IPS-11a (cell line): ENCODE results near the gene ZGRF1.
"Not testable (repeated sequence)": the region's sequence is repeated elsewhere in the genome, so short reads cannot be mapped to it uniquely, and the experiment has no call there.

Experiments
- H3K4me3 ChIP-seq: one replicate; pipeline ENCODE4 v1.5.1; 2013; ENCODE audit warnings: low read depth, low read length, control low read depth

ZGRF1 gene, protein sequence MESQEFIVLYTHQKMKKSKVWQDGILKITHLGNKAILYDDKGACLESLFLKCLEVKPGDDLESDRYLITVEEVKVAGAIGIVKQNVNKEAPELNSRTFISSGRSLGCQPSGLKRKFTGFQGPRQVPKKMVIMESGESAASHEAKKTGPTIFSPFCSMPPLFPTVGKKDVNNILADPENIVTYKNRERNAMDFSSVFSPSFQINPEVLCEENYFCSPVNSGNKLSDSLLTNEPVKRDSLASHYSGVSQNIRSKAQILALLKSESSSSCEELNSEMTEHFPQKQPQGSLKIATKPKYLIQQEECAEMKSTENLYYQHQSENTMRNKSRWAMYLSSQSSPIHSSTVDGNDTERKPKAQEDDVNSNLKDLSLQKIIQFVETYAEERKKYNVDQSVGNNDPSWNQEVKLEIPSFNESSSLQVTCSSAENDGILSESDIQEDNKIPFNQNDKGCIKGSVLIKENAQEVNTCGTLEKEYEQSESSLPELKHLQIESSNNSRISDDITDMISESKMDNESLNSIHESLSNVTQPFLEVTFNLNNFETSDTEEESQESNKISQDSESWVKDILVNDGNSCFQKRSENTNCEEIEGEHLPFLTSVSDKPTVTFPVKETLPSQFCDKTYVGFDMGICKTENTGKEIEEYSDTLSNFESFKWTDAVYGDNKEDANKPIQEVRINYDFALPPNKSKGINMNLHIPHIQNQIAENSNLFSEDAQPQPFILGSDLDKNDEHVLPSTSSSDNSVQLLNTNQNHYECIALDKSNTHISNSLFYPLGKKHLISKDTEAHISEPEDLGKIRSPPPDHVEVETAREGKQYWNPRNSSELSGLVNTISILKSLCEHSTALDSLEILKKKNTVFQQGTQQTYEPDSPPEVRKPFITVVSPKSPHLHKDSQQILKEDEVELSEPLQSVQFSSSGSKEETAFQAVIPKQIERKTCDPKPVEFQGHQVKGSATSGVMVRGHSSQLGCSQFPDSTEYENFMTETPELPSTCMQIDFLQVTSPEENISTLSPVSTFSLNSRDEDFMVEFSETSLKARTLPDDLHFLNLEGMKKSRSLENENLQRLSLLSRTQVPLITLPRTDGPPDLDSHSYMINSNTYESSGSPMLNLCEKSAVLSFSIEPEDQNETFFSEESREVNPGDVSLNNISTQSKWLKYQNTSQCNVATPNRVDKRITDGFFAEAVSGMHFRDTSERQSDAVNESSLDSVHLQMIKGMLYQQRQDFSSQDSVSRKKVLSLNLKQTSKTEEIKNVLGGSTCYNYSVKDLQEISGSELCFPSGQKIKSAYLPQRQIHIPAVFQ (N-terminal part only)

DNA sequence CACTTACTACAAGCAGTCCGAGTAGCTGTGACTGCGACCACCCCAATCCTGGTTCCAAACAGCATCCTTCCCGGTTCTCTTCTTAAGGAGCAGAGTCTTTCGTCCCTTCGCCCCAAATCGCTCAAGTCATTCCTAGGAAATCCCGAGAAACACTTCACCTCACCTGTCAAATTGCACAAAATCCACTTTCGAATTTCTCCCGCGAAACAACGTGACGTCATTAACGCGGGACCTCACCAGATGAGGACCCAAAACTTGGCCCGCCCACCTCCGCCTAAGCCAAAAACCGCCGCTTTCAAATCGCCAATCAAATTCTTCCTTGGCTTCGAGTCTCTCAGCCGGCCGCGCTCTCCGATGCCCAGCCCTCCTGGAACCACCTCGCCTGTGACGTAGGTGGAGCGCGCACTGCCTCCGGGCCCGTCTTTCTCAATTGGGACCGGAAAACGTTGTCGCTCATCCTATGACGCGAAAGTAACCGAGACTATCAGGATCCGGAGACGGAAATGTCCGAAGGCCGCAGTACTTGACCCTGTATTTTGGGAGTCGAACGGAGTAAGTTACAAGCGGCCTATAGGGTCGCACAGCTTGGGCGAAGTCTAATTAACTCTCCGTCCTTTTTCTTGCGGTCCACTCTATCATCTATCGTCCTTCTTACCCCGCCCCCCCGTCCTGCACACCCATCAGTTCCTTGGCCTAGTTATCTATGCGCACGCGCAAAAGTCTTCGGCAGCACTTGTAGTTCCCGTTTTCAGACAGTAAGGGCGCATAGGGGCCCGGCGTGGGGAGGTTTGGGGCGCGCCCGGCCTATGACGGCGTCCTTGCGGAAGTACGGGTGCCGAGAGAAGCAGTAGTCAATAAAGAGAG is at the start of gene ZGRF1, which contains the start of gene LARP7:
Gene ZGRF1 (minus strand): TSS at position 222 of the 864 bp plus-strand sequence. CDS start 3,733 bp downstream, outside the sequence.
Gene LARP7 (plus strand): TSS at position 456 of the 864 bp plus-strand sequence. CDS start 7,527 bp downstream, outside the sequence.
- H3K4me3 ChIP-seq = peak within 1 kb of the TSS; percentile 92

DNA sequence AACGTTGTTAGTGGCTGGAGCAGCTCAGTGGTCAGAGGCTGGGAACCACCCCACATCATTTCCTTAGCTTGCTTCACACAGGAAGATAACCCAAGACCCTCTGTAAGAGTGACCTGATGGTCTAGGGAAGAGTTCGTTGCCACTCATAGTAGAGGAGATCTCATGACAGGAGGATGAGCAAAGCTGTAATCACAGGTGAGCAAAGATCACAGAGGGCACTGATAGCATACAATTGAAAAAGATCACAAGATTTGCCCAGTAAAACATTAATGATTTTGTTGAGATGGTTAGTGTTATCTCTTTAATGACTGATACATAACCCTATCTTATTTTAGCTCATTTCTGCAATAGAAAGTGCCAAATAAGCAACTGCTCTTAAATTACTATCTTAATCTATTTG is 44.3 kb upstream of the ZGRF1 start:
- no peak overlapping the region for H3K4me3 ChIP-seq

DNA sequence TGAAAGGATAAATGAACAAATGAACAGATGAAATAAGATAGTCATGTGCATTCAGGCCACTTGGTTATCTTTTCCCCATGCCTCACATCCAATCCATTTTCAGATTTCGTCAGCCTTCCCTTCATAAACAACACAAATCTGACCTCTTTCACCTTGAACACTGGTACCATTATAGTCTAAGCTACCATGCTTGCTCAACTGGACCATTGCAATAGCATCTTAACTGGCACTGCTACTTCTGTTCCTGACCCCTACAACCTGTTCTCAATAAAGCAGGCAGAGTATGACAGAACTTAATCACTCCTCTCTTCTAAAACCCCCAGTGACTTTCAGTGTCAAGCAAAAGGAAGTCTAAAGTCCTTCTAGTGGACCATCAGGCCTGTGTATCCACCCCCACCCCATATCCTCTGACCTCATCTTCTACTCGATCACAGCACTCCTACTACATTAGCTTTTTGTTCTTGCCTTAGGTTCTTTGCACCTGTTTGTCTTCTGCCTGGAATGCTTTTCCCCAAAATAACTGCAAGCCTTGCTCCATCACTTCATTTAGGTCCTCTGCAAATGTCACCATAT is 40.9 kb upstream of the ZGRF1 start:
- no peak overlapping the region for H3K4me3 ChIP-seq

- no peak overlapping the region for H3K4me3 ChIP-seq
Measured at GRCh38 chr4:112674376-112674775, 37.7 kb upstream of the ZGRF1 start.

DNA sequence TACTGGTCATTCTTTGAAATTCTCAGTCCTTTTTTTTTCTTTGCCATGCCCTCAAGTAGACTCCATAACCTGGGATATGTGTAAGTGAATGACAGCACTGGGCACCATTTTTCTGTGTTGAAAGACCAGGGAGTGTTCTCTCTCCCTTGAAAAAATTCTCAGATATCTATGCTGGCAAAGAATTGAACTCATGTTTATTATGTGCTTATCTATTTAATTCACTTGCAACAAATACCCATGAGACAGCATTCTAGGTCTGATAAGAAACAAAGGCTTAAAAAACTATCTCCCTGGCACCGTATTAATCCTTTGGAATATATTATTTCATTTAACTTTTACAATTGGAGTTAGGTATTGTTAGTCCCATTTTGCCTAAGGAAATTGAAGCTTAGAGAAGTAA is 37.0 kb upstream of the ZGRF1 start:
- no peak overlapping the region for H3K4me3 ChIP-seq

DNA sequence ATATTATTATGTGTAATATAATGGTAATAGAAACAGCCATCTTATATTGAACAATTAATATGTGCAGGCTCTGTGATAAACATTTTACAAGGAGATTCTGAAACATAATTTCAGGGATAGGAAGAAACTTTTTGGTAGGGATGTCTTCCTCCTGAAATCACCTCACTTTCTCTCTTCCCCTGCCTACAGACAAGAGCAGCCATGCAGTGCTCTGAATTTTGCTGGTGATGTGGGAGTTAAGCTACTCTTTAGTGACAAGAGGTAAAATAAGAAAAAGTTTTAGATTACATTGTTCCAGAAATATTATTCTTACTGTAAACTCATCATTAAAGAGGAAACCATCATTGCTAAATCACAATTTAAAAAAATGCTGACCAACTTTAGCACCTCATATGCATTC is 36.4 kb upstream of the ZGRF1 start:
- no peak overlapping the region for H3K4me3 ChIP-seq

DNA sequence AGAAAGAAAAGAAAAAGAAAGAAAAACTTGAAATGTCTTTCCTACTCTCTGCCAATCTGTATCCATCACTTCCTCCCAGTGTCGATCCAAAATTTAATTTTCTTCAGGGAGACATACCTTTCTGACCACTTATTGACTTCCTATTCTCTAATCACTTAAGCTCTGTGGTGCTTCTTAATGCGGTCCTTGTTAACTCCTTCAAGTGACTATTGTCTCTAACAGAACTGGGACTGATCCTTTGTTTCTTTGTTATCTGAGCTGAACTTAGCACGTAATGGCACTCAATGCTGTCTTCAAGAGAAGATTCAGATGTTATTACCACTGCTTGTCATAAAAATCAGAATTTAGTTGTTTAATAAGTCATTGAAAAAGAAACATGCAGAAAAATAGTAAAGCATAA is 31.4 kb upstream of the ZGRF1 start:
- H3K4me3 ChIP-seq = no peak overlapping the region

DNA sequence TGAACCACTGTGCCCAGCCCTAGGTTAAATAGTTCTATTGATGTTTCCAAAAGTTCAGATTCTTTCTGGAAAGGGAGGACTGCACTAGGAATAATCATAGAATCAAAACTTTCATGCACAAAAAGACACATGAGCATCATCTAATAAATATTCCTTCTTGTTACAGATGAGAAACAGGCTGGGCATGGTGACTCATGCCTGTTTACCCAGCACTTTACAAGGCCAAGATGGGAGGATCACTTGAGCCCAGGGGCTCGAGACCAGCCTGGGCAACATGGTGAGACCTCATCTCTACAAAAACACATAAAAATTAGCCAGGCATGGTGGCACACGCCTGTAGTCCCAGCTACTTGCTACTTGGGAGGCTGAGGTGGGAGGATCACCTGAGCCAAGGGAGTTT is 27.9 kb upstream of the ZGRF1 start:
- no peak overlapping the region for H3K4me3 ChIP-seq

DNA sequence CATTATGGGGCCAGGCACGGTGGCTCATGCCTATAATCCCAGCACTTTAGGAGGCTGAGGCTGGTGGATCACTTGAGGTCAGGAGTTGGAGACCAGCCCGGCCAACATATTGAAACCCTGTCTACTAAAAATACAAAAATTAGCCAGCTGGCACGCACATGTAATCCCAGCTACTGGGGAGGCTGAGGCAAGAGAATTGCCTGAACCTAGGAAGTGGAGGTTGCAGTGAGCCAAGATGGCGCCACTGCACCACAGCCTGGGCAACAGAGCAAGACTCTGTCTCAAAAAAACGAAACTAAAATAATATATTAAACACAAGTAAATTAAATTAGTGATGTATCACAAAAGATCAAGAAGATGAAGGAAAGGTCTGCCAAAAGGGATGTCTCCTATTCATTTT is 19.4 kb upstream of the ZGRF1 start:
- H3K4me3 ChIP-seq = not testable (repeated sequence)

- H3K4me3 ChIP-seq = no peak overlapping the region
Measured at GRCh38 chr4:112655270-112655669, 18.6 kb upstream of the ZGRF1 start.

DNA sequence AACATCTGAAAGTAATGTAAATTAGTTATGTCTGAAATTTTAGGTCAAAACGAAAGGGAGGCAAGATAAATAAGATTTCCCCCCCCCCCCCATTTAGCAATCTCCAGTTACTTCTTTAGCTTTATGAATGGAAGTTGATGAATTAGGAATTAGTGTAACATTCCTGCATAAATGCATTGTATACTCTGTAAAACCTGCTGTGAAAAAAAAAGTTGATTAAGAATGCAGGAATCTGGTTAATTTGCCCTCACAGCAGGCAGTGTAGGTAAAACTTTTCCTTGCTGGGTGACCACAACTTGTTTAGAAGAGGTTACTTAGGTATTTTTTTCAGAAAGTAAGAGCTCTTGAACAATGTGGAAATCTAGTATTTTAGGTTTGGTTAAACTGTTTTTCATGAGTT is 15.5 kb upstream of the ZGRF1 start:
- no peak overlapping the region for H3K4me3 ChIP-seq

DNA sequence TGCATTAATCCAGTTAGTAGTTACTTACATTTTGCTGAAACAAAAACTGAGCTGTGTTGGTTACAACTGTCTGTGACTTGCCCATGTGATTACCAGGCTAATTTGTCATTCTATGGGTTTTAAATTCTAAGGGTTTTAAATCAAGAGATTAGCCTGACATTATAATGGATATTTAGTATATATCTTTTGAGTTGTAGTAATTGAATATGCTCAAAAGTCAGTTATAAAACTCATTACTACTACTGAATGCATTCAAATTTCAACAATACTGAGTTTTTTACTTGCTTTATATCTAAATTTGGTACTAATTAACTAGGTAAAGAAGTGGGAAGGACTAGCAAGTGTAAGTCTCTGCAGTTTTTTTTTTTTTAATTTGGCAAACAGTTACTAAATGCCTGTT is 14.9 kb upstream of the ZGRF1 start:
- no peak overlapping the region for H3K4me3 ChIP-seq

- peak overlapping the region; percentile 28 for H3K4me3 ChIP-seq
Measured at GRCh38 chr4:112650332-112650731, 13.6 kb upstream of the ZGRF1 start.

- H3K4me3 ChIP-seq = peak overlapping the region; percentile 8
Measured at GRCh38 chr4:112649055-112649408, 12.3 kb upstream of the ZGRF1 start.

- H3K4me3 ChIP-seq = peak overlapping the region; percentile 89
Measured at GRCh38 chr4:112648263-112649054, 11.8 kb upstream of the ZGRF1 start.

DNA sequence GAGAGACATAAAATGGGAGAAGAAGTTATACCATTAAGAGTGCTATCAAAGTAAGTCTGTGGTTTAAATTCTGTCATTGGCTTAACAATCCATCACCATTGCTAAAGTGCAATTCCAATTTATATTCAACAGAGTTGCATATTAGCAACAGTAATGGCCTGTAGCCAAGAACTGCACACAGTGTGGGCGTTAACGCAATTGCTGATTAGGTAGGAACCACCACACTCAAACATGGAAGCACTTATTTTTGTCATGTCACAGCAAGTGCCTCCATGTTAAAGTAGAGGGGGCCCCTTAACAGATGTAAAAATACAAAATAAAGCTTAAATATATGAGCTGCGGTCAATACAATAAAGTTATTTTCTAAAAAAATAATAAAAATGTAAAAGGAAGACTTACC is 11.1 kb upstream of the ZGRF1 start:
- peak overlapping the region; percentile 89 for H3K4me3 ChIP-seq

- peak overlapping the region; percentile 89 for H3K4me3 ChIP-seq
Measured at GRCh38 chr4:112646632-112647537, 10.2 kb upstream of the ZGRF1 start.
